HG03457 (cell line): ENCODE results near the gene FMN1.

Experiments used
- ATAC-seq: cut with Tn5 transposase; IDR thresholded peaks from one replicate; pipeline ENCODE4 v1.9.1; 2021; ENCODE audit warnings: moderate number of reproducible peaks; ENCODE audit not compliant: unreplicated experiment

The FMN1 gene

GRCh38 chr15:32802286-32802936, 392.1 kb downstream of the FMN1 start:
- no peak for ATAC-seq

- no peak for ATAC-seq
Measured at GRCh38 chr15:32799936-32800535, 394.5 kb downstream of the FMN1 start.

- ATAC-seq: no peak
Measured at GRCh38 chr15:32796856-32797255, 397.7 kb downstream of the FMN1 start.

- ATAC-seq: no peak
Measured at GRCh38 chr15:32794973-32795372, 399.5 kb downstream of the FMN1 start.

- ATAC-seq: no peak
Measured at GRCh38 chr15:32792436-32792835, 402.1 kb downstream of the FMN1 start.

DNA sequence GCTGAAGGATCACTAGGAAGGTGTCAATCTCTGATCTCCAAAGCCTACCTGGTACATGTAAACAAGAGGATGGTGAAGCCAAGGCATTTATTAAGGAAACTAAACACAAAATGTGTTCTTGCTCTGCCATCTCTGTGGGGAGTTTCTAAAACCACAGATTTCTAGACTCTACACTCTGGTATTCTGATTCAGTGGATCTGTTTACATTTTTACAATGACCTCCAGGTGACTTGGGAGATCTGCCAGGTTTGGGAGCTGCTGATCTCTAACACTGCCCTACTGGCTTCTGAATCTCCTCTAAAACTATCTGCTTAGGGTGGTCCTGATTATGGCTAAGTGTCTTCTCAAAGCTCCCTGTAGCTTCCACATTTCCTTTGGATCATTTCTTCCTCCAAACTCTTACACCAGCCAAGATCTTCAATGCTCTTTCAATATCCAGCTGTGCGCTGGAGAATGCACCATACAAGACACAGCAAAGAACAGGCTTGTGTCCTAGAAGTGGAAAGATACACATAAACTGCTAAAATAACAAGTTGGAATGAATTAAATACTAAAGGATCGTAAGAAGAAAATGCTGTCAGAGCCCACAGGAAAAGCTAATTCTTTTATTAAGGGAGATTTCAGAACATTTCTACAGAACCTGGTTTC, 404.0 kb downstream of the FMN1 start:
- ATAC-seq: no peak

- no peak for ATAC-seq
Measured at GRCh38 chr15:32787949-32788348, 406.6 kb downstream of the FMN1 start.

DNA sequence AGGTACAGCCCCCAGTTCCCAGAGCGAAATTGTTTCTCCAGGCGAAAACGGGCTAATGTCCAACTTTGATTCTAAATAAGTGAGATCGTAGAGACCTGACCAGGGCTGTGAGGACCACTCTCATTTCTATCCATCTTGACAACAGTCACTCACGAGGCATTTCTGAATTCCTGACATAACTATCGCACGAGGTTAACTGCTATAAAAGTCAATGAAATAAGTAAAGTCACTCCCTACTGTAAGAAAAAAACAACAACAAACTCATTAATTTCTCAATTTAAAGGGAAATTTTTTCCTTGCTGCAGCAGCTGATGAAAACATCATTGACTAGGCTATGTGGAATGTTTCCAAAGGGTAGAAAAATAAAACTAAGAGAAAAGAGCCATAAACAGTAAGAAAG, 407.6 kb downstream of the FMN1 start:
- ATAC-seq: no peak

- no peak for ATAC-seq
Measured at GRCh38 chr15:32784581-32784980, 409.9 kb downstream of the FMN1 start.

DNA sequence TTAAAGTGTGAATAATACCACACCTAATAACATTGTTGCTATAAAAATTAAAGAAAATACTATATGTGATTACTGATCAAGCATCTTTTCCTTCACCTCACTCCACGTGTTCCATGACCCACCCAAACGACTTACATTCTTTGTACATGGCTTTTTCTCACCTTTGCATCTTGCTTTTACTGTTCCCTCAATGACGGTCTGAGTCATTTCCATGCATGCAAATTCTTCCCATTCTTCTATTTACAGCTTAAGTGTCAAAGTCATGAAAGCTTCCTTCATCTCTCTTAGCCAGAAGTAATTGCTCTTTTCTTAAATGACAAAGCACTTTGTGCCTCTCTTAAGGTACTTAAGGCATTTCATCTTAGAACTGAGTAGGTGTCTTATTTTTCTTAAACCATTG, 412.7 kb downstream of the FMN1 start:
- ATAC-seq: no peak

GRCh38 chr15:32778391-32779176, 415.9 kb downstream of the FMN1 start:
- no peak for ATAC-seq

GRCh38 chr15:32775103-32775502, 419.4 kb downstream of the FMN1 start:
- no peak for ATAC-seq

DNA sequence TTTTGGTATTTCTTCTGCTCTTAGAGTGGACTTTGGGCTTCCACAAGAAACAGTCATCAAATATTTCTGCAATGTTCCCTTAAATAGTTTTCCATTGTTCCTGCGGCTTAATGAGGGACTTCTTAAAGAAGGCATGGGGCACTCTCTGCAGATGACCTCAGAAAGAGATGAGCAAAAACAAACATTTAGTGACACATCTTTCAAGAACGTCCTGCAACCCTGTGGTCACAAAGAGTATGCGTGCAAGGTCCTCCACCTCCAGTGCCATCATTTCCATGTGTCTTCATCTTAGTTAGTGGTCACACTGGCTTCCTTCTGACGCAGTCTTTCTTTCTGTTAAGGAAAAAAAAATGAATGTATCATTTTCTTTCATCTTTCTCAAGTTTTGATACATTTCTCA, 420.5 kb downstream of the FMN1 start:
- no peak for ATAC-seq

GRCh38 chr15:32767236-32767635, 427.3 kb downstream of the FMN1 start:
- no peak for ATAC-seq

- no peak for ATAC-seq
Measured at GRCh38 chr15:32766101-32766500, 428.4 kb downstream of the FMN1 start.

GRCh38 chr15:32765236-32765635, 429.3 kb downstream of the FMN1 start:
- ATAC-seq: no peak

DNA sequence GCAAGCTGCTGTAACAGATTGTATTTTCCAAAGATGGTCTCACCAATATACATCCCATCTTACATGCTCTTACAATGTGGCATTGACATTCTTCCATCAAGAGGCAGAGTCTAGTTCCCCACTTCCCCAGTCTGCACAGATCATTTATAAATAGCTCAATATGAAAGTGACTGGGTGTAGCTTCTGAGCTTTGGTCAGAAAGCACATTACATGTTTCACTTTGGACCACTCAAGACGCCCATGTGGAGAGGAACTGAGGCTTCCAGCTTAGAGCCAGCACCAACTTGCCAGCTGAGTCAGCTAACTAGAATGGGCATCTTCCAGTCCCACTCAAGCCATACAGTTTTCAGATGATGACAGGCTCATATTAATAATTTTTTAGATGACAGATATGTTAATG, 431.2 kb downstream of the FMN1 start:
- no peak for ATAC-seq

GRCh38 chr15:32757426-32757825, 437.1 kb downstream of the FMN1 start:
- no peak for ATAC-seq

DNA sequence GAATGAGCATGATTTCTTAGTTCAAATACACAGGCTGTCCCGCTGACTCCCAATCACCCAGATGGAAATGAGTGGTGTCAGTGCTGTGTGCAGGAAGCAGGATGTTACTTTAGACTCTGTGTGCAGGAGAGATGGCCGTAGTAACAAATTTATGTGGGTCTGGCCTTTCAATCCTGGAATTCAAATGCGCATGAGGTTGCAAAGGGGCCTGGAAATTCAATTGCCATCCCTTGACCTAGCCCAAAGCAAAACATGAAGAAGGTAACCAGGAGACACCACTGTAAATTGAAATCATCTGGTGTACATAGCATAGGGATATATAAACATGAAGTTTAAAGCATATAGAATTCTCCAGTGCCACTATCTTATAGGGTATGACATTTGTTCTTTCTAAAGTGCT, 443.5 kb downstream of the FMN1 start:
- ATAC-seq: no peak

DNA sequence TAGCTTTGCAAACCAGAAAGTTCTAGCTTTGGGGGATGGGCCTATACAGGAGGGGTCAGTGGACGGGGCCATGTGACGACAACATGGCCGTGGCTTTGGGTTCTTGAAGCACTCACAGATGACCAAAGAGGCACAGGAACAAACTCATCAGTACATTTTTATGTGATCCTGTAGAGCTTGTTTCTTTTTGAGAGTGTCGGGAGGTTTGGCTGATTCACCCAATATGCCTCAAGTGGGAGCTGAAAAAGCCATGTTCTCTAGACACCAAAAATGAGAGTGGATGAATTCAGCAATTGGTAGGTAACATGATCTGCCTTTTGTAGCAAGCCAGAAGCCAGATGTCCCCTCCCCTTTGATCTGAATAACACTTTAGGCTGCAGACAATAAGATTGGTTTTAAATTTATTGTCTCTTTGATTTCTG, 446.6 kb downstream of the FMN1 start:
- ATAC-seq: no peak

DNA sequence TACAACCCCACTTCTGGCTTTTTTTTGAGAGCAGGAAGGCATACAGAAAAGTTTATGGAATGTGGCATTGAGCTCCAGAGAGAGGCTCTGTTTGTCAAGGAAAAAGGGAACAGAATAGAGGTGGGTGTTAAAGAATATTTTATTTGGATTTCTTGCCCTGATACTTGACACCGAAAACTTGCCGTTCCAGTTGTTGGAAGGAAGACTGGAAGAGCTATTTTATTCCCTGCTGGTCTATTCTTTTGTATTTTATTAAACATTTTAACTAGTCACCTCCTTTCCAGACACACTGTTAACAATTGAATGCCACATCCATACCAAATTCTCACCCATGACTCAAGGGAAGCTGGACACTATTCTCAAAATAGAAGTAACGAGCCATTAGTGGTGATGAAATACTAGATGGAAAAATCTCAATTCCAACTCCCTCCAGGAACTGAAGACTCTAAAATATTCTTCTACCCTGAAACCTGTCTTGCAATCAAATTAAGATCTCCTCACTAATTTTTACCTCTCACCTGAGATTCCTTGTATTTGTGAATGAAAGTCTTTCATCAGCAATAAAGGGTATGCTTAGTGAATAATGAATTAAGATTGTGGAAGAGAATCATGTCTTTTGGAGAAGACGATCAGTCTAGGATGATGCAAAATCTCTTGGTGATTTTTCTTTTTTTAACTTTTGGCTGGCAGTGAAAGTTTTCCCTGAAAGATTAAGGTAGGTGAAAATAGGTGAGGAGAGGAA, 448.2 kb downstream of the FMN1 start:
- no peak for ATAC-seq
